Measurements from ENCODE around the gene ORAI1.
"Not testable (repeated sequence)": the region's sequence is repeated elsewhere in the genome, so short reads cannot be mapped to it uniquely, and the experiment has no call there.

ORAI1 gene

DNA sequence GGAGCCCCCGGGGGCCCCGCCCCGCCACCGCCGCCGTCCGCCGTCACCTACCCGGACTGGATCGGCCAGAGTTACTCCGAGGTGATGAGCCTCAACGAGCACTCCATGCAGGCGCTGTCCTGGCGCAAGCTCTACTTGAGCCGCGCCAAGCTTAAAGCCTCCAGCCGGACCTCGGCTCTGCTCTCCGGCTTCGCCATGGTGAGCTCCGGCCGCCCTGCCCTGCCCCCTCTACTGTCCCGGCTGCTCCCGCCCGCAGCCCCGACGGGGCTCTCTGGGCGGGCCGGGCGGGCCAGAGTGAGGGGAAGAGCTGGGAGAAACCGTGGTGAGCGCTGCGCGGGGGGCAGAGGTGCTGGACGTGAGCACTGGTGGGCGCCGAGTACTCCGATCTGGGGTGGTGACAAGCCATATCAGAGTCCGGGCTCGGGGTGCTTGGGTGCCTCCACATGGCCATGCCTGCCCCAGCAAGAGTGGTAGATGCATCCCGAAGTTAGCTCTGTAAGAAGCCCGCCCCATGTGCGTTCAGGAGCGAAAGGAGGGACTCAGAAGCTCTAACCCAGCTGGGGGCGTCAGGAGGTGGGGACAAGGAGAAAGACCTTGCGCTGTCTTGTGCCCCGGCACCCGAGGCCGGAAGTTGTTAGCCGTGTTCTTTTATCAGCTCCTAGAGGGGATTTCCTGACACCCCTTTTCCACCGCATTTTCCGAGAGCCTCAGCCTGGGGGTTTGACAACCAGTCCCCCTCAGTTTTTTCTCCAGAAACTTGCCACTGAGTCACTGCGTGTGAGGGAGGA lies 717 bp downstream of the ORAI1 start:
- DNase-seq (ENCODE audit: low read depth) = peak; percentile 64
- TF ChIP-seq, protein P1, sequence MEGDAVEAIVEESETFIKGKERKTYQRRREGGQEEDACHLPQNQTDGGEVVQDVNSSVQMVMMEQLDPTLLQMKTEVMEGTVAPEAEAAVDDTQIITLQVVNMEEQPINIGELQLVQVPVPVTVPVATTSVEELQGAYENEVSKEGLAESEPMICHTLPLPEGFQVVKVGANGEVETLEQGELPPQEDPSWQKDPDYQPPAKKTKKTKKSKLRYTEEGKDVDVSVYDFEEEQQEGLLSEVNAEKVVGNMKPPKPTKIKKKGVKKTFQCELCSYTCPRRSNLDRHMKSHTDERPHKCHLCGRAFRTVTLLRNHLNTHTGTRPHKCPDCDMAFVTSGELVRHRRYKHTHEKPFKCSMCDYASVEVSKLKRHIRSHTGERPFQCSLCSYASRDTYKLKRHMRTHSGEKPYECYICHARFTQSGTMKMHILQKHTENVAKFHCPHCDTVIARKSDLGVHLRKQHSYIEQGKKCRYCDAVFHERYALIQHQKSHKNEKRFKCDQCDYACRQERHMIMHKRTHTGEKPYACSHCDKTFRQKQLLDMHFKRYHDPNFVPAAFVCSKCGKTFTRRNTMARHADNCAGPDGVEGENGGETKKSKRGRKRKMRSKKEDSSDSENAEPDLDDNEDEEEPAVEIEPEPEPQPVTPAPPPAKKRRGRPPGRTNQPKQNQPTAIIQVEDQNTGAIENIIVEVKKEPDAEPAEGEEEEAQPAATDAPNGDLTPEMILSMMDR (IDR thresholded peaks at IDR 0.05; ENCODE audit: low read length, missing control alignments) = no peak

GRCh38 chr12:121628037-121628436 lies 1.7 kb downstream of the ORAI1 start:
- H3K4me3 ChIP-seq (replicated peaks; ENCODE audit: low read depth, low read length) = peak overlapping the region; percentile 72
- TF ChIP-seq, protein P1 (IDR thresholded peaks at IDR 0.05; ENCODE audit: low read length, missing control alignments) = no peak
- DNase-seq (ENCODE audit: low read depth) = no peak

More for the DNA sequence above, 717 bp downstream of the ORAI1 start:
- peak overlapping the region; percentile 72 for H3K4me3 ChIP-seq (replicated peaks; ENCODE audit: low read depth, low read length)

- TF ChIP-seq, protein P1 (IDR thresholded peaks at IDR 0.05; ENCODE audit: low read length, missing control alignments) = no peak
- no peak for DNase-seq (ENCODE audit: low read depth)
- H3K4me3 ChIP-seq (replicated peaks; ENCODE audit: low read depth, low read length) = peak overlapping the region; percentile 72
These were observed 2.2 kb downstream of the ORAI1 start for GRCh38 chr12:121628536-121628935.

- TF ChIP-seq, protein P1 (IDR thresholded peaks at IDR 0.05; ENCODE audit: low read length, missing control alignments) = no peak
- H3K4me3 ChIP-seq (replicated peaks; ENCODE audit: low read depth, low read length) = no peak overlapping the region
- DNase-seq (ENCODE audit: low read depth) = no peak
These were observed 4.5 kb downstream of the ORAI1 start for GRCh38 chr12:121630791-121631355.

GRCh38 chr12:121632069-121632970 lies 6.0 kb downstream of the ORAI1 start:
- no peak overlapping the region for H3K4me3 ChIP-seq (replicated peaks; ENCODE audit: low read depth, low read length)
- TF ChIP-seq, protein P1 (IDR thresholded peaks at IDR 0.05; ENCODE audit: low read length, missing control alignments) = no peak
- no peak for DNase-seq (ENCODE audit: low read depth)

- DNase-seq (ENCODE audit: low read depth); H3K4me3 ChIP-seq (replicated peaks; ENCODE audit: low read depth, low read length): not testable (repeated sequence)
These were observed 7.5 kb downstream of the ORAI1 start for GRCh38 chr12:121633833-121634196.

- DNase-seq (ENCODE audit: low read depth) = no peak
- H3K4me3 ChIP-seq (replicated peaks; ENCODE audit: low read depth, low read length) = no peak overlapping the region
- TF ChIP-seq, protein P1 (IDR thresholded peaks at IDR 0.05; ENCODE audit: low read length, missing control alignments) = no peak
These were observed 8.5 kb downstream of the ORAI1 start for GRCh38 chr12:121634836-121635235.

Measured in fibroblast of pulmonary artery (primary cell).